K562 (cell line): ENCODE measurements around the gene GGA3. TPM values are rescaled to one million over a fixed set of nuclear protein-coding genes. Genes with fewer than 3 reads are reported as not detected.
A peak's percentile ranks its signal among the peaks of the same experiment; 100 is the strongest.

Experiments used
- ATF3 ChIP-seq, 2 experiments: fragments of 450-650 bp in 1 of 2; sonication (generic) in 1 of 2; formaldehyde crosslinking in 1 of 2; IDR thresholded peaks in 1 of 2; conservative IDR thresholded peaks in 1 of 2; 2 replicates each; pipeline versions ENCODE4 v1.6.1 to v1.8.1; 2016 to 2023; ENCODE audit warnings: mild to moderate bottlenecking in 2 of 2, moderate library complexity in 2 of 2, inconsistent platforms in 1 of 2, missing genetic modification reagents in 1 of 2
- ETV5 ChIP-seq: sonication (generic); formaldehyde crosslinking; IDR thresholded peaks from 2 replicates; pipeline ENCODE4 v1.4.0; 2020; ENCODE audit warnings: low read depth, mild to moderate bottlenecking, missing genetic modification reagents
- ETV6 ChIP-seq, 3 experiments: fragments of 150-350 bp in 1 of 3; sonication (generic) in 1 of 3; formaldehyde crosslinking in 1 of 3; IDR thresholded peaks; 2 replicates each; pipeline versions ENCODE4 v1.6.1 to v1.8.0; 2014 to 2022; ENCODE audit warnings: borderline replicate concordance in 2 of 3, low read depth in 2 of 3, antibody characterized with exemption in 1 of 3, low read length in 1 of 3, mild to moderate bottlenecking in 1 of 3, missing genetic modification reagents in 1 of 3
- FOXM1 ChIP-seq, 2 experiments: fragments of 450-650 bp in 1 of 2; sonication (generic) in 1 of 2; formaldehyde crosslinking in 1 of 2; IDR thresholded peaks; 2 replicates each; pipeline versions ENCODE4 v1.6.1 to v1.9.0; 2017 to 2022; ENCODE audit warnings: low read depth in 2 of 2, mild to moderate bottlenecking in 2 of 2, missing genetic modification reagents in 1 of 2, moderate library complexity in 1 of 2
- GTF2A2 ChIP-seq: IDR thresholded peaks from 2 replicates; pipeline ENCODE4 v1.6.1; 2016; ENCODE audit warnings: mild to moderate bottlenecking, missing genetic modification characterization, missing compliant biosample characterization
- KAT8 ChIP-seq: fragments of 450-650 bp; IDR thresholded peaks from 2 replicates; pipeline ENCODE4 v1.6.1; 2016; ENCODE audit warnings: low read depth, mild to moderate bottlenecking
- KLF6 ChIP-seq: fragments of 250-450 bp; sonication (Bioruptor Pico); IDR thresholded peaks from 2 replicates; pipeline ENCODE4 v1.4.0; 2020; ENCODE audit warnings: mild to moderate bottlenecking, moderate library complexity, borderline replicate concordance
- MBD2 ChIP-seq: sonication (generic); IDR thresholded peaks from 2 replicates; pipeline ENCODE4 v1.6.1; 2016; ENCODE audit warnings: low read depth, borderline replicate concordance
- MEF2A ChIP-seq: IDR thresholded peaks from 2 replicates; pipeline ENCODE4 v1.6.1; 2011; ENCODE audit warnings: low read depth, mild to moderate bottlenecking, low read length, moderate library complexity; ENCODE audit not compliant: control insufficient read depth
- MYNN ChIP-seq, 2 experiments: sonication (generic); formaldehyde crosslinking in 1 of 2; IDR thresholded peaks; 2 replicates each; pipeline versions ENCODE4 v1.5.0 to v1.6.1; 2016 to 2020; ENCODE audit warnings: antibody characterized with exemption in 1 of 2, missing genetic modification reagents in 1 of 2
- NCOA2 ChIP-seq, 2 experiments: fragments of 450-650 bp; IDR thresholded peaks; 2 replicates each; pipeline ENCODE4 v1.6.1; 2018; ENCODE audit warnings: mild to moderate bottlenecking in 2 of 2, moderate library complexity in 1 of 2; ENCODE audit not compliant: partially characterized antibody in 2 of 2
- NFIC ChIP-seq: fragments of 450-650 bp; IDR thresholded peaks from 2 replicates; pipeline ENCODE4 v1.6.1; 2017; ENCODE audit warnings: mild to moderate bottlenecking, inconsistent platforms
- NKRF ChIP-seq: fragments of 450-650 bp; IDR thresholded peaks from 2 replicates; pipeline ENCODE4 v1.6.1; 2016; ENCODE audit warnings: borderline replicate concordance
- POLR2A ChIP-seq: fragments of 450-650 bp; conservative IDR thresholded peaks from 2 replicates; pipeline ENCODE4 v1.6.1; 2016
- RBFOX2 ChIP-seq: fragments of 200-400 bp; formaldehyde crosslinking; IDR thresholded peaks from 2 replicates; pipeline ENCODE4 v1.6.1; 2017; ENCODE audit warnings: low read depth, mild to moderate bottlenecking, low read length, moderate library complexity
- RBM22 ChIP-seq: fragments of 200-400 bp; formaldehyde crosslinking; IDR thresholded peaks from 2 replicates; pipeline ENCODE4 v1.6.1; 2018; ENCODE audit warnings: low read length, low read depth; ENCODE audit not compliant: poor library complexity, severe bottlenecking
- SIRT6 ChIP-seq: IDR thresholded peaks from one replicate; pipeline ENCODE4 v1.6.1; 2012; ENCODE audit warnings: low read depth, mild to moderate bottlenecking, control low read depth, inconsistent platforms, low read length, moderate library complexity
- SREBF2 ChIP-seq: sonication (generic); formaldehyde crosslinking; IDR thresholded peaks from 2 replicates; pipeline ENCODE4 v1.4.0; 2020; ENCODE audit warnings: mild to moderate bottlenecking, missing genetic modification reagents
- ZC3H4 ChIP-seq: sonication (generic); formaldehyde crosslinking; IDR thresholded peaks from 2 replicates; pipeline ENCODE4 v1.9.0; 2021; ENCODE audit warnings: missing genetic modification reagents, borderline replicate concordance
- ZNF224 ChIP-seq: sonication (generic); formaldehyde crosslinking; IDR thresholded peaks from 2 replicates; pipeline ENCODE4 v1.8.0; 2022; ENCODE audit warnings: mild to moderate bottlenecking, missing genetic modification reagents
- ZNF232 ChIP-seq: sonication (generic); formaldehyde crosslinking; IDR thresholded peaks from 2 replicates; pipeline ENCODE4 v1.8.0; 2022; ENCODE audit warnings: mild to moderate bottlenecking, missing genetic modification reagents
- ZNF764 ChIP-seq: fragments of 250-450 bp; sonication (Bioruptor Pico); IDR thresholded peaks from 2 replicates; pipeline ENCODE4 v1.4.0; 2020; ENCODE audit warnings: low read depth, mild to moderate bottlenecking, moderate library complexity
- polyA plus RNA-seq, 8 experiments: library from polyadenylated mRNA; depleted of rRNA in 4 of 8; stranded (reverse) in 5 of 8; unstranded in 3 of 8; fragments of >200 nt; fragmentation: Nextera tagmentation in 2 of 8; fragmentation: Illumina TruSeq in 1 of 8; extraction: Ambion mirVana in 2 of 8; extraction: Trizol in 1 of 8; gene quantifications; 2 replicates each; pipeline versions ENCODE4 v1.2.1 to v1.2.3, GENCODE V29; 2011 to 2014; ENCODE audit warnings: inconsistent platforms in 1 of 8, missing spikeins in 1 of 8
- total RNA-seq, 7 experiments: library from RNA; depleted of rRNA in 6 of 7; stranded (reverse); fragments of >200 nt in 6 of 7; fragmentation: Illumina TruSeq in 2 of 7; extraction: Trizol in 2 of 7; gene quantifications; 2 replicates each; pipeline versions ENCODE4 v1.2.1 to v1.2.3, GENCODE V29; 2011 to 2021; ENCODE audit warnings: low replicate concordance in 1 of 7

GGA3 gene
- total and polyA plus RNA-seq, 9 of the 15 experiments (the other 6 are each of a cell fraction or from before 2014, with no cell fraction given), result 5.7 to 64.9 (median 25.4) TPM

GRCh38 chr17:75239214-75239613 lies 22.2 kb downstream of the GGA3 start (continued):
- TF ChIP-seq ETV6 (IDR thresholded peaks at IDR 0.05; ENCODE audit: borderline replicate concordance in 1 of 2, low read depth in 2 of 2, low read length in 1 of 2) (no peak), ETV6 (CRISPR knock-in tag; IDR thresholded peaks at IDR 0.05; ENCODE audit: borderline replicate concordance) (no peak), ATF3 (IDR thresholded peaks at IDR 0.05) (no peak), ATF3 (CRISPR knock-in tag; conservative IDR thresholded peaks at IDR 0.05) (no peak), GTF2A2 (tag) (no peak), ZNF224 (no peak), RBM22 (no peak), MBD2 (no peak), FOXM1 (IDR thresholded peaks at IDR 0.05; ENCODE audit: low read depth) (no peak), FOXM1 (CRISPR knock-in tag; IDR thresholded peaks at IDR 0.05; ENCODE audit: low read depth) (no peak), SIRT6 (peak; percentile 52), MEF2A (no peak), NCOA2 (IDR thresholded peaks at IDR 0.05; ENCODE audit: partially characterized antibody in 2 of 2) (no peak), RBFOX2 (0 out of 2 replicates have a peak, but pooled peaks have one; percentile 21), ETV5 (no peak), ZNF232 (CRISPR knock-in tag) (no peak), NFIC (no peak), ZC3H4 (0 out of 2 replicates have a peak, but pooled peaks have one; percentile 1), NKRF (no peak), POLR2A (peak; percentile 35; the same call in 1 of the 2 replicates), ZNF764 (CRISPR knock-in tag) (no peak), MYNN (IDR thresholded peaks at IDR 0.05) (0 out of 2 replicates have a peak, but pooled peaks have one; percentile 11), MYNN (CRISPR knock-in tag; IDR thresholded peaks at IDR 0.05) (no peak), KLF6 (CRISPR knock-in tag) (no peak), KAT8 (no peak), SREBF2 (CRISPR knock-in tag) (no peak)
